ENCODE results near the gene ACOX2.

GRCh38 chr3:58497097-58497496, 39.9 kb downstream of the ACOX2 start:
- TF ChIP-seq, protein P1, sequence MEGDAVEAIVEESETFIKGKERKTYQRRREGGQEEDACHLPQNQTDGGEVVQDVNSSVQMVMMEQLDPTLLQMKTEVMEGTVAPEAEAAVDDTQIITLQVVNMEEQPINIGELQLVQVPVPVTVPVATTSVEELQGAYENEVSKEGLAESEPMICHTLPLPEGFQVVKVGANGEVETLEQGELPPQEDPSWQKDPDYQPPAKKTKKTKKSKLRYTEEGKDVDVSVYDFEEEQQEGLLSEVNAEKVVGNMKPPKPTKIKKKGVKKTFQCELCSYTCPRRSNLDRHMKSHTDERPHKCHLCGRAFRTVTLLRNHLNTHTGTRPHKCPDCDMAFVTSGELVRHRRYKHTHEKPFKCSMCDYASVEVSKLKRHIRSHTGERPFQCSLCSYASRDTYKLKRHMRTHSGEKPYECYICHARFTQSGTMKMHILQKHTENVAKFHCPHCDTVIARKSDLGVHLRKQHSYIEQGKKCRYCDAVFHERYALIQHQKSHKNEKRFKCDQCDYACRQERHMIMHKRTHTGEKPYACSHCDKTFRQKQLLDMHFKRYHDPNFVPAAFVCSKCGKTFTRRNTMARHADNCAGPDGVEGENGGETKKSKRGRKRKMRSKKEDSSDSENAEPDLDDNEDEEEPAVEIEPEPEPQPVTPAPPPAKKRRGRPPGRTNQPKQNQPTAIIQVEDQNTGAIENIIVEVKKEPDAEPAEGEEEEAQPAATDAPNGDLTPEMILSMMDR (IDR thresholded peaks at IDR 0.05), result no peak
- TF ChIP-seq POLR2A (IDR thresholded peaks at IDR 0.05) (no peak), EP300 (IDR thresholded peaks at IDR 0.05) (no peak)
